Measurements from ENCODE around the gene IL22. TPM values are rescaled to one million over a fixed set of nuclear protein-coding genes. Genes with fewer than 3 reads are reported as not detected.

IL22 gene
- total and polyA plus RNA-seq, 4 donors: not detected

GRCh38 chr12:68287106-68287505, 33.7 kb upstream of the IL22 start:
- TF ChIP-seq TAF1 (conservative IDR thresholded peaks at IDR 0.05) (no peak), HNF4A (conservative IDR thresholded peaks at IDR 0.05) (no peak)
- no peak for DNase-seq (ENCODE audit: low spot score)

GRCh38 chr12:68286396-68286795, 33.0 kb upstream of the IL22 start:
- DNase-seq (ENCODE audit: low spot score): no peak
- 87% methylated on average over 4 of the region's 4 CpGs for WGBS
- no peak for TF ChIP-seq TAF1 (conservative IDR thresholded peaks at IDR 0.05)
- no peak for TF ChIP-seq NR2F2 (IDR thresholded peaks at IDR 0.05)
- TF ChIP-seq MAX (IDR thresholded peaks at IDR 0.05): no peak
- no peak for TF ChIP-seq FOXA1 (IDR thresholded peaks at IDR 0.05)
- no peak for TF ChIP-seq RAD21 (IDR thresholded peaks at IDR 0.05)

More at GRCh38 chr12:68287106-68287505, 33.7 kb upstream of the IL22 start:
- H3K9ac ChIP-seq (ENCODE audit: low read depth in 1 of 2, low read length in 2 of 2): no peak overlapping the region
- no peaks in the 10 kb centered on the region for H3K27me3 ChIP-seq (ENCODE audit: control insufficient read depth in 4 of 4, insufficient read depth in 4 of 4, low read length in 3 of 4)
- H3K4me3 ChIP-seq (ENCODE audit: low read depth in 1 of 3, low read length in 3 of 3): no peak overlapping the region
- no peaks in the 10 kb centered on the region for H3K9me3 ChIP-seq (ENCODE audit: control insufficient read depth in 4 of 4, low read length in 3 of 4)
- H3K36me3 ChIP-seq (ENCODE audit: control insufficient read depth in 4 of 4, insufficient read depth in 3 of 4, low read depth in 1 of 4, low read length in 3 of 4): no peaks in the 10 kb centered on the region
- H3K4me1 ChIP-seq (ENCODE audit: control insufficient read depth in 4 of 4, insufficient read depth in 4 of 4, low read length in 3 of 4): no peaks in the 10 kb centered on the region
- no peak overlapping the region for H3K27ac ChIP-seq (ENCODE audit: low read depth in 1 of 2, low read length in 2 of 2)
- WGBS: 80% methylated on average over 5 of the region's 5 CpGs

GRCh38 chr12:68285541-68285940, 32.1 kb upstream of the IL22 start:
- Histone ChIP-seq H3K9me3 (ENCODE audit: control insufficient read depth in 4 of 4, low read length in 3 of 4) (no peaks in the 10 kb centered on the region), H3K4me3 (ENCODE audit: low read depth in 1 of 3, low read length in 3 of 3) (no peak overlapping the region), H3K27ac (ENCODE audit: low read depth in 1 of 2, low read length in 2 of 2) (no peak overlapping the region), H3K36me3 (ENCODE audit: control insufficient read depth in 4 of 4, insufficient read depth in 3 of 4, low read depth in 1 of 4, low read length in 3 of 4) (no peaks in the 10 kb centered on the region), H3K4me1 (ENCODE audit: control insufficient read depth in 4 of 4, insufficient read depth in 4 of 4, low read length in 3 of 4) (no peaks in the 10 kb centered on the region), H3K9ac (ENCODE audit: low read depth in 1 of 2, low read length in 2 of 2) (no peak overlapping the region), H3K27me3 (ENCODE audit: control insufficient read depth in 4 of 4, insufficient read depth in 4 of 4, low read length in 3 of 4) (no peaks in the 10 kb centered on the region)
- 91% methylated on average over 3 of the region's 3 CpGs for WGBS
- TF ChIP-seq RXRA (IDR thresholded peaks at IDR 0.05): no peak
- no peak for TF ChIP-seq MAX (IDR thresholded peaks at IDR 0.05)
- TF ChIP-seq SP1 (IDR thresholded peaks at IDR 0.05): no peak
- TF ChIP-seq REST (IDR thresholded peaks at IDR 0.05): no peak
- TF ChIP-seq FOXA2 (IDR thresholded peaks at IDR 0.05): no peak
- TF ChIP-seq JUND (IDR thresholded peaks at IDR 0.05): no peak
- no peak for TF ChIP-seq YY1 (IDR thresholded peaks at IDR 0.05)
- no peak for TF ChIP-seq ZBTB33 (IDR thresholded peaks at IDR 0.05)
- no peak for TF ChIP-seq ATF3 (IDR thresholded peaks at IDR 0.05)
- no peak for TF ChIP-seq HNF4G (IDR thresholded peaks at IDR 0.05)
- no peak for TF ChIP-seq EGR1 (IDR thresholded peaks at IDR 0.05; ENCODE audit: low read depth in 2 of 2)
- TF ChIP-seq GABPA (IDR thresholded peaks at IDR 0.05 in 1 of 2, conservative IDR thresholded peaks at IDR 0.05 in 1 of 2): no peak
- no peak for TF ChIP-seq NR2F2 (IDR thresholded peaks at IDR 0.05)
- no peak for TF ChIP-seq TAF1 (conservative IDR thresholded peaks at IDR 0.05)
- no peak for TF ChIP-seq CTCF (IDR thresholded peaks at IDR 0.05; ENCODE audit: low read depth, low read length, missing input control)
- TF ChIP-seq FOXA1 (IDR thresholded peaks at IDR 0.05): no peak
- no peak for TF ChIP-seq RAD21 (IDR thresholded peaks at IDR 0.05)
- TF ChIP-seq HNF4A (conservative IDR thresholded peaks at IDR 0.05): no peak
- DNase-seq (ENCODE audit: low spot score): no peak

More at GRCh38 chr12:68286396-68286795, 33.0 kb upstream of the IL22 start:
- Histone ChIP-seq H3K4me3 (ENCODE audit: low read depth in 1 of 3, low read length in 3 of 3) (no peak overlapping the region), H3K27me3 (ENCODE audit: control insufficient read depth in 4 of 4, insufficient read depth in 4 of 4, low read length in 3 of 4) (no peaks in the 10 kb centered on the region), H3K36me3 (ENCODE audit: control insufficient read depth in 4 of 4, insufficient read depth in 3 of 4, low read depth in 1 of 4, low read length in 3 of 4) (no peaks in the 10 kb centered on the region), H3K9me3 (ENCODE audit: control insufficient read depth in 4 of 4, low read length in 3 of 4) (no peaks in the 10 kb centered on the region), H3K9ac (ENCODE audit: low read depth in 1 of 2, low read length in 2 of 2) (no peak overlapping the region), H3K27ac (ENCODE audit: low read depth in 1 of 2, low read length in 2 of 2) (no peak overlapping the region), H3K4me1 (ENCODE audit: control insufficient read depth in 4 of 4, insufficient read depth in 4 of 4, low read length in 3 of 4) (no peaks in the 10 kb centered on the region)
